HepG2 (cell line): ENCODE measurements around the gene CD83.

Experiments
- ARNTL ChIP-seq: sonication (generic); formaldehyde crosslinking; IDR thresholded peaks from 2 replicates; pipeline ENCODE4 v1.4.0; 2020; ENCODE audit warnings: mild to moderate bottlenecking, missing genetic modification reagents
- ASH2L ChIP-seq: fragments of 300-600, 200-600 bp; sonication (generic); IDR thresholded peaks from 2 replicates; pipeline ENCODE4 v1.7.0; 2017; ENCODE audit warnings: low read depth, mild to moderate bottlenecking, moderate library complexity, mixed read lengths, low read length; ENCODE audit not compliant: insufficient read length
- ETV6 ChIP-seq: sonication (generic); formaldehyde crosslinking; conservative IDR thresholded peaks from 2 replicates; pipeline ENCODE4 v1.4.0; 2020; ENCODE audit warnings: missing genetic modification reagents
- GTF2F1 ChIP-seq: fragments of 150-350 bp; IDR thresholded peaks from 2 replicates; pipeline ENCODE4 v1.6.1; 2014; ENCODE audit warnings: low read length
- NCOA2 ChIP-seq: sonication (generic); formaldehyde crosslinking; IDR thresholded peaks from 2 replicates; pipeline ENCODE4 v1.8.0; 2022; ENCODE audit warnings: inconsistent platforms
- SIN3A ChIP-seq: IDR thresholded peaks from 2 replicates; pipeline ENCODE4 v1.6.1; 2011; ENCODE audit warnings: low read depth, mild to moderate bottlenecking, control low read depth, low read length, borderline replicate concordance
- ZFX ChIP-seq: sonication (generic); formaldehyde crosslinking; IDR thresholded peaks from 2 replicates; pipeline ENCODE4 v1.4.0; 2020; ENCODE audit warnings: mild to moderate bottlenecking, low read depth, missing genetic modification reagents, moderate library complexity
- ZNF720 ChIP-seq: sonication (generic); formaldehyde crosslinking; IDR thresholded peaks from 2 replicates; pipeline ENCODE4 v1.4.0; 2020; ENCODE audit warnings: missing genetic modification reagents
- TF ChIP-seq, protein P1 (sequence below): sonication (generic); formaldehyde crosslinking; IDR thresholded peaks from 2 replicates; pipeline ENCODE4 v1.5.0; 2020; ENCODE audit warnings: mild to moderate bottlenecking, missing genetic modification reagents, moderate library complexity
- TF ChIP-seq, protein P2 (sequence below): IDR thresholded peaks from 2 replicates; pipeline ENCODE4 v1.6.1; 2012; ENCODE audit warnings: inconsistent platforms

DNA sequence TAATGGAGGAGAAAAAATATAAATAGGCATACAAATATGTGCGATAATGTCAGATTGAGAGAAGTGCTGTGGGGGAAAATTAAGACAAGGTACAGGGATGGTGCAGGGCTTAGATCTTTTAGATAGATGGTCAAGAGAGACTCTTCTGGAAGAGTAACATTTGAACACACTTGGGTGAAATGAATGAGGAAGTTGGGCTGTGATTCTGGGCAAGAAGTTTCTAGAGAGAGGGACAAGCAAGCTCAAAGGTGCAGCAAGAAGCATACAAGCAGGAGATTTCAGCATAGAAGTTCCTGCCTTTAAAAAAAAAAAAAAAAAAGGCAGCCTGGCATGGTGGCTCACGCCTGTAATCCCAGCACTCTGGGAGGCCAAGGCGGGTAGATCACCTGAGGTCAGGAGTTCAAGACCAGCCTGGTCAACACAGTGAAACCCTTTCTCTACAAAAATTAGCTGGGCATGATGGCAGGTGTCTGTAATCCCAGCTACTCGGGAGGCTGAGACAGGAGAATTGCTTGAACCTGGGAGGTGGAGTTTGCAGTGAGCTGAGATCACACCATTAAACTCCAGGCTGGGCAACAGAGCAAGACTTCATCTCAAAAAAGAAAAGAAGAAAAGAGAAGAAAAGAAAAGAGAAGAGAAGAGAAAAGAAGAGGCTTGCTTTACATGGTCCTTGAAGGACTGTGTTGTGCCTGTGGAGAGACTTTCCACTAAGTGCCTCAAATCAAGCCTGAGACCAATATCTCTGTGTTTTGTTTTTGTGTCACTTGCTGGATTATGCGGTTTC lies 9.7 kb upstream of the CD83 start:
- TF ChIP-seq, protein P1, sequence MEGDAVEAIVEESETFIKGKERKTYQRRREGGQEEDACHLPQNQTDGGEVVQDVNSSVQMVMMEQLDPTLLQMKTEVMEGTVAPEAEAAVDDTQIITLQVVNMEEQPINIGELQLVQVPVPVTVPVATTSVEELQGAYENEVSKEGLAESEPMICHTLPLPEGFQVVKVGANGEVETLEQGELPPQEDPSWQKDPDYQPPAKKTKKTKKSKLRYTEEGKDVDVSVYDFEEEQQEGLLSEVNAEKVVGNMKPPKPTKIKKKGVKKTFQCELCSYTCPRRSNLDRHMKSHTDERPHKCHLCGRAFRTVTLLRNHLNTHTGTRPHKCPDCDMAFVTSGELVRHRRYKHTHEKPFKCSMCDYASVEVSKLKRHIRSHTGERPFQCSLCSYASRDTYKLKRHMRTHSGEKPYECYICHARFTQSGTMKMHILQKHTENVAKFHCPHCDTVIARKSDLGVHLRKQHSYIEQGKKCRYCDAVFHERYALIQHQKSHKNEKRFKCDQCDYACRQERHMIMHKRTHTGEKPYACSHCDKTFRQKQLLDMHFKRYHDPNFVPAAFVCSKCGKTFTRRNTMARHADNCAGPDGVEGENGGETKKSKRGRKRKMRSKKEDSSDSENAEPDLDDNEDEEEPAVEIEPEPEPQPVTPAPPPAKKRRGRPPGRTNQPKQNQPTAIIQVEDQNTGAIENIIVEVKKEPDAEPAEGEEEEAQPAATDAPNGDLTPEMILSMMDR (CRISPR knock-in tag): no peak
- TF ChIP-seq, protein P2, sequence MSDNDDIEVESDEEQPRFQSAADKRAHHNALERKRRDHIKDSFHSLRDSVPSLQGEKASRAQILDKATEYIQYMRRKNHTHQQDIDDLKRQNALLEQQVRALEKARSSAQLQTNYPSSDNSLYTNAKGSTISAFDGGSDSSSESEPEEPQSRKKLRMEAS: no peak
- TF ChIP-seq GTF2F1 (no peak), NCOA2 (CRISPR knock-in tag) (no peak), ASH2L (no peak), SIN3A (no peak), ARNTL (CRISPR knock-in tag) (no peak), ZFX (CRISPR knock-in tag) (no peak), ETV6 (no peak), ZNF720 (CRISPR knock-in tag) (no peak)
